ENCODE results near the gene MUC16.

GRCh38 chr19:9054765-9055164 is 44.6 kb upstream of the MUC16 start:
- TF ChIP-seq CTCF (conservative IDR thresholded peaks at IDR 0.05; ENCODE audit: low read length) (no peak), EZH2phosphoT487 (IDR thresholded peaks at IDR 0.05; ENCODE audit: borderline replicate concordance, low read depth, low read length) (no peak)

Data from OCI-LY7 (cell line).